ENCODE results near the gene C12orf56. TPM values are rescaled to one million over a fixed set of nuclear protein-coding genes. Genes with fewer than 3 reads are reported as not detected.
A peak's percentile ranks its signal among the peaks of the same experiment; 100 is the strongest.

C12orf56 gene
- 0.41 TPM for total RNA-seq

GRCh38 chr12:64390275-64390851 lies at the start of gene C12orf56:
TSS of gene C12orf56 (minus strand) at chr12:64390758. CDS start at chr12:64390565, 193 bp downstream.
- FAIRE-seq (no peak), DNase-seq (ENCODE audit: low spot score in 2 of 2) (peak in 1 of 2 donors; percentile 30)

GRCh38 chr12:64440100-64440499 lies 49.5 kb upstream of the C12orf56 start:
- DNase-seq (ENCODE audit: low spot score in 2 of 2) (no peak), FAIRE-seq (no peak)

- no peak for FAIRE-seq
- DNase-seq (ENCODE audit: low spot score in 2 of 2): no peak
Measured at GRCh38 chr12:64433915-64434314, 43.4 kb upstream of the C12orf56 start.

GRCh38 chr12:64431791-64432190 lies 41.2 kb upstream of the C12orf56 start:
- DNase-seq (ENCODE audit: low spot score in 2 of 2): no peak
- FAIRE-seq: no peak

GRCh38 chr12:64430886-64431285 lies 40.3 kb upstream of the C12orf56 start:
- no peak for FAIRE-seq
- no peak for DNase-seq (ENCODE audit: low spot score in 2 of 2)

GRCh38 chr12:64428956-64429355 lies 38.4 kb upstream of the C12orf56 start:
- DNase-seq (ENCODE audit: low spot score in 2 of 2): no peak
- FAIRE-seq: no peak

GRCh38 chr12:64427988-64428387 lies 37.4 kb upstream of the C12orf56 start:
- DNase-seq (ENCODE audit: low spot score in 2 of 2) (no peak), FAIRE-seq (no peak)

GRCh38 chr12:64419696-64420095 lies 29.1 kb upstream of the C12orf56 start:
- no peak for FAIRE-seq

GRCh38 chr12:64418209-64418608 lies 27.7 kb upstream of the C12orf56 start:
- DNase-seq (ENCODE audit: low spot score in 2 of 2) (no peak), FAIRE-seq (no peak)

More at GRCh38 chr12:64419696-64420095, 29.1 kb upstream of the C12orf56 start:
- DNase-seq (ENCODE audit: low spot score in 2 of 2): no peak

- DNase-seq (ENCODE audit: low spot score in 2 of 2) (no peak), FAIRE-seq (no peak)
Measured at GRCh38 chr12:64413884-64414283, 23.3 kb upstream of the C12orf56 start.

- DNase-seq (ENCODE audit: low spot score in 2 of 2) (no peak), FAIRE-seq (no peak)
Measured at GRCh38 chr12:64412459-64412858, 21.9 kb upstream of the C12orf56 start.

- no peak for DNase-seq (ENCODE audit: low spot score in 2 of 2)
- no peak for FAIRE-seq
Measured at GRCh38 chr12:64411427-64411826, 20.9 kb upstream of the C12orf56 start.

- no peak for DNase-seq (ENCODE audit: low spot score in 2 of 2)
- no peak for FAIRE-seq
Measured at GRCh38 chr12:64407342-64408223, 17.0 kb upstream of the C12orf56 start.

GRCh38 chr12:64404470-64405256 lies 14.1 kb upstream of the C12orf56 start:
- DNase-seq (ENCODE audit: low spot score in 2 of 2) (peak; percentile 41 to 47), FAIRE-seq (no peak)

- no peak for FAIRE-seq
- peak; percentile 91 to 92 for DNase-seq (ENCODE audit: low spot score in 2 of 2)
Measured at GRCh38 chr12:64403707-64404469, 13.3 kb upstream of the C12orf56 start, which contains the start of gene XPOT. TSS of gene XPOT (plus strand) at chr12:64404392. CDS start at chr12:64410036, 5,644 bp downstream.

GRCh38 chr12:64402181-64402580 lies 11.6 kb upstream of the C12orf56 start:
- no peak for DNase-seq (ENCODE audit: low spot score in 2 of 2)
- FAIRE-seq: no peak

GRCh38 chr12:64400041-64400440 lies 9.5 kb upstream of the C12orf56 start:
- FAIRE-seq: no peak
- DNase-seq (ENCODE audit: low spot score in 2 of 2): no peak

- DNase-seq (ENCODE audit: low spot score in 2 of 2) (no peak), FAIRE-seq (no peak)
Measured at GRCh38 chr12:64395739-64396138, 5.2 kb upstream of the C12orf56 start.

GRCh38 chr12:64392221-64392620 lies 1.7 kb upstream of the C12orf56 start:
- DNase-seq (ENCODE audit: low spot score in 2 of 2) (no peak), FAIRE-seq (no peak)

- FAIRE-seq: no peak
- DNase-seq (ENCODE audit: low spot score in 2 of 2): no peak
Measured at GRCh38 chr12:64389154-64389553, 1.4 kb downstream of the C12orf56 start.
